SK-N-SH (cell line): ENCODE results near the gene CDK6.

ENCODE experiments used
- EZH2phosphoT487 ChIP-seq: fragments of 200-600 bp; sonication (generic); IDR thresholded peaks from 2 replicates; pipeline ENCODE4 v1.6.1; 2017; ENCODE audit warnings: low read depth, mixed run types, mild to moderate bottlenecking, antibody characterized with exemption, moderate library complexity, borderline replicate concordance
- GABPA ChIP-seq: IDR thresholded peaks from 2 replicates; pipeline ENCODE4 v1.4.0; 2012; ENCODE audit warnings: low read depth, mild to moderate bottlenecking
- RCOR1 ChIP-seq: fragments of 150-350 bp; IDR thresholded peaks from 2 replicates; pipeline ENCODE4 v1.6.1; 2017; ENCODE audit warnings: antibody characterized with exemption, low read length
- RXRA ChIP-seq: IDR thresholded peaks from 2 replicates; pipeline ENCODE4 v1.4.0; 2012; ENCODE audit warnings: low read depth, mild to moderate bottlenecking, borderline replicate concordance
- TF ChIP-seq, protein P1 (sequence below): fragments of 200-600 bp; sonication (generic); IDR thresholded peaks from 2 replicates; pipeline ENCODE4 v1.6.1; 2017; ENCODE audit warnings: antibody characterized with exemption, mild to moderate bottlenecking, moderate library complexity

DNA sequence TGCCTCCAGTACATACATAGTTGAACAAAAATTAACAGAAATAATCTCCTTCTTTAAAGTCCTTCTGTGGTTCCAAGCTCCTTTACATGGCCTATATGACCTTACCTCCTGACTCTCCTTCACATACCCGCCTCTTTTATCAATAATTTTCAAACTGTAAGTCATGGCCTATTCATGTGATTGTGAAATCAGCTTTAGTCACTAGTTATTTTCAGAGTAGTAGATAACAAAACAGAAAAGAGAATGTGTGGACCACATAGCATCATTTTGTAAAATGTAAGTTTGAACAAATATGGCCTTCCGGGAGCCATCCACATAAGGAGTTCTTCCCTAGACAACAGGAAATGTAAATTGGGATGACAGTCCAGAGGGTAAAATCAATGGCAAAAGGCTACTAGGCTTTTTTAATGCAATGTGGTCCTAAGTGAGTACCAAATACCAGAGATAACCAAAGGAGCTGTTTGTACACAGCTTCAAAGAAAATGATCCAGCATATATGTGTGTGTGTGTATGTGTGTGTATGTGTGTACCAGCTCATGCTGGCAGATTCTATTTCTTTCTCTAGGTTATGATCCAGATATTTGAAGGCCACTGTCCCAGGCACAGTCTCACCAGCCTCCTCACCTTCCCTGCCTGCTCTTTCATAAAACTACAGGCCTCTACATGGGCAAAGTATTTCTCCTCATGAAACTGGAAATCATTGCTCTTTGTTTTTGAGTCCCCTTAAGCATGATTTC, 233.9 kb downstream of the CDK6 start:
- TF ChIP-seq, protein P1, sequence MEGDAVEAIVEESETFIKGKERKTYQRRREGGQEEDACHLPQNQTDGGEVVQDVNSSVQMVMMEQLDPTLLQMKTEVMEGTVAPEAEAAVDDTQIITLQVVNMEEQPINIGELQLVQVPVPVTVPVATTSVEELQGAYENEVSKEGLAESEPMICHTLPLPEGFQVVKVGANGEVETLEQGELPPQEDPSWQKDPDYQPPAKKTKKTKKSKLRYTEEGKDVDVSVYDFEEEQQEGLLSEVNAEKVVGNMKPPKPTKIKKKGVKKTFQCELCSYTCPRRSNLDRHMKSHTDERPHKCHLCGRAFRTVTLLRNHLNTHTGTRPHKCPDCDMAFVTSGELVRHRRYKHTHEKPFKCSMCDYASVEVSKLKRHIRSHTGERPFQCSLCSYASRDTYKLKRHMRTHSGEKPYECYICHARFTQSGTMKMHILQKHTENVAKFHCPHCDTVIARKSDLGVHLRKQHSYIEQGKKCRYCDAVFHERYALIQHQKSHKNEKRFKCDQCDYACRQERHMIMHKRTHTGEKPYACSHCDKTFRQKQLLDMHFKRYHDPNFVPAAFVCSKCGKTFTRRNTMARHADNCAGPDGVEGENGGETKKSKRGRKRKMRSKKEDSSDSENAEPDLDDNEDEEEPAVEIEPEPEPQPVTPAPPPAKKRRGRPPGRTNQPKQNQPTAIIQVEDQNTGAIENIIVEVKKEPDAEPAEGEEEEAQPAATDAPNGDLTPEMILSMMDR: no peak
- TF ChIP-seq RXRA (no peak), GABPA (no peak), EZH2phosphoT487 (no peak), RCOR1 (no peak)
